Loucy (cell line): ENCODE results near the gene AKR7A2.

Experiments used
- H2AFZ ChIP-seq: fragments of 200-600 bp; sonication (generic); 2 replicates; pipeline ENCODE4 v1.6.0; 2016; ENCODE audit warnings: antibody characterized with exemption, mild to moderate bottlenecking, low read length, moderate library complexity
- H3F3A ChIP-seq: fragments of 200-600 bp; 2 replicates; pipeline ENCODE4 v1.6.0; 2016; ENCODE audit warnings: antibody characterized with exemption, low read depth, mild to moderate bottlenecking
- H3K27me3 ChIP-seq: fragments of 200-600 bp; sonication (generic); 2 replicates; pipeline ENCODE4 v1.6.1; 2014; ENCODE audit warnings: low read length, mild to moderate bottlenecking; ENCODE audit not compliant: insufficient read depth, poor library complexity, severe bottlenecking
- H3K36me3 ChIP-seq: fragments of 200-600 bp; sonication (generic); 2 replicates; pipeline ENCODE4 v1.6.1; 2016; ENCODE audit warnings: low read length; ENCODE audit not compliant: insufficient read depth
- H3K4me1 ChIP-seq: fragments of 200-600 bp; sonication (generic); 2 replicates; pipeline ENCODE4 v1.5.1; 2014; ENCODE audit warnings: low read length, mild to moderate bottlenecking; ENCODE audit not compliant: insufficient read depth, poor library complexity, severe bottlenecking
- H3K4me2 ChIP-seq: fragments of 200-600 bp; sonication (generic); 2 replicates; pipeline ENCODE4 v1.6.0; 2014; ENCODE audit warnings: antibody characterized with exemption, low read length, low read depth, mild to moderate bottlenecking; ENCODE audit not compliant: poor library complexity, severe bottlenecking
- H3K4me3 ChIP-seq: fragments of 200-600 bp; sonication (generic); 2 replicates; pipeline ENCODE4 v1.5.1; 2014; ENCODE audit warnings: low read length, mild to moderate bottlenecking, mixed read lengths; ENCODE audit not compliant: poor library complexity, severe bottlenecking
- H3K79me2 ChIP-seq: fragments of 200-600 bp; sonication (generic); 2 replicates; pipeline ENCODE4 v1.6.1; 2014; ENCODE audit warnings: low read length; ENCODE audit not compliant: insufficient read depth
- H3K9ac ChIP-seq: fragments of 200-600 bp; sonication (generic); 2 replicates; pipeline ENCODE4 v1.6.0; 2014; ENCODE audit warnings: mild to moderate bottlenecking, low read depth, low read length, moderate library complexity; ENCODE audit not compliant: poor library complexity, severe bottlenecking
- H3K9me2 ChIP-seq: fragments of 200-600 bp; sonication (generic); replicated peaks from 2 replicates; pipeline ENCODE4 v1.6.1; 2016; ENCODE audit warnings: low read depth, low read length, mixed read lengths
- H3K9me3 ChIP-seq: fragments of 200-600 bp; sonication (generic); 2 replicates; pipeline ENCODE4 v1.6.1; 2014; ENCODE audit warnings: mild to moderate bottlenecking, antibody characterized with exemption, low read length, low read depth; ENCODE audit not compliant: insufficient read depth
- H4K20me1 ChIP-seq: fragments of 200-600 bp; sonication (generic); 2 replicates; pipeline ENCODE4 v1.6.0; 2014; ENCODE audit warnings: antibody characterized with exemption, low read length, mild to moderate bottlenecking; ENCODE audit not compliant: insufficient read depth, poor library complexity, severe bottlenecking
- CTCF ChIP-seq: fragments of 200-600 bp; sonication (generic); conservative IDR thresholded peaks from 2 replicates; pipeline ENCODE4 v1.5.1; 2014; ENCODE audit warnings: mild to moderate bottlenecking, antibody characterized with exemption, low read length
- EZH2phosphoT487 ChIP-seq: fragments of 200-600 bp; IDR thresholded peaks from 2 replicates; pipeline ENCODE4 v1.6.1; 2018; ENCODE audit warnings: antibody characterized with exemption, mild to moderate bottlenecking, moderate library complexity, borderline replicate concordance

AKR7A2 gene

GRCh38 chr1:19317126-19317910 is 5.4 kb upstream of the AKR7A2 start:
- no peak overlapping the region for H2AFZ ChIP-seq
- peaks cover 47% of the 10 kb centered on the region for H3K4me1 ChIP-seq
- H3F3A ChIP-seq, result no peaks in the 10 kb centered on the region
- no peaks in the 10 kb centered on the region for H3K9me3 ChIP-seq
- TF ChIP-seq CTCF (no peak), EZH2phosphoT487 (no peak)
- H3K79me2 ChIP-seq, result peaks cover 21% of the 10 kb centered on the region
- no peaks in the 10 kb centered on the region for H3K27me3 ChIP-seq
- no peak overlapping the region for H3K9ac ChIP-seq
- H3K9me2 ChIP-seq, result no peaks in the 10 kb centered on the region
- no peaks in the 10 kb centered on the region for H3K36me3 ChIP-seq
- H3K4me3 ChIP-seq, result no peak overlapping the region
- H3K4me2 ChIP-seq, result no peak overlapping the region
- no peaks in the 10 kb centered on the region for H4K20me1 ChIP-seq

DNA sequence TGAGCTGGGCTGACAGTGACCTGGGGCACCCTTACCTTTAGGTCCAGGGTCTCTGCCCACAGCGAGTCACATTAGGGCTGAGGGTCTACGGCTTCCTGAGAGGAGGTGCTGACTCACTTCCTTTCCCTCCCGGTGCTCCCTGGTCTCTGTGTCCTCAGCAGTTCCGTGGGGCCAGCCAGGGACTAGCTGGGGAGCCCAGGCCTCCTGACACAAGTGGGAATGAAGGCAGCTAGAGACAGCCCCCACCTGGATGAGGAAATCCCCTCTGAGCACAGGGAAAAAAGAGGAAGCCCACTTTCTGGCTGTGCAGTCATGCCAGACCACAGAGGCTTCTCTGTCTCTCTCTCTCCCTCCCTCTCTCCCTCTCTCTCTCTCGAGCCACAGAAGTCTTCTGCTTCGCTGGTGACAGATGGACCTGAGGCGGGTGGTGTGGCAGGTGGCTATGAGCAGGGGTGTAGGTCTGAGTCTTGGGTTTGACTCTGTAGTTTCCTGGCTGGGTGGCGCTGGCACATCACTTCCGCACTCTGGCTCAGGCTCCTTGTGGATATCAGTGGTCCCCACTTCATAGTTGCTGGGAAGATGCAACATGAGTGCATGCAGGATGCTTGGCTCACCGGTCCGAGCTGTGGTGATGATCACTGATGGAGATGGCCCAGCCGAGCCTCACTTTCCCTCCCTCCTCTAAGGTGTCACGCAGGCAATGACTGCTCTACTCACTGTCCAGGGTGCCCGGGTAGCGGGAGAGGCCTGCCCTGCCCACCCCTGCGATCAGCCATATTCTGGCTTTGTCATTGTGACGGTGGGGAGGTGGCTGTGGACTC is 3.6 kb upstream of the AKR7A2 start:
- Histone ChIP-seq H3K4me3 (peak overlapping the region; percentile 98), H3K9me3 (no peaks in the 10 kb centered on the region), H3K4me1 (peaks cover 57% of the 10 kb centered on the region), H3K36me3 (no peaks in the 10 kb centered on the region), H4K20me1 (peaks cover 7% of the 10 kb centered on the region), H3K9me2 (no peaks in the 10 kb centered on the region), H3F3A (no peaks in the 10 kb centered on the region), H3K9ac (peak overlapping the region; percentile 90), H2AFZ (no peak overlapping the region), H3K27me3 (no peaks in the 10 kb centered on the region), H3K79me2 (peaks cover 37% of the 10 kb centered on the region), H3K4me2 (peak overlapping the region; percentile 89)
- no peak for TF ChIP-seq EZH2phosphoT487
- no peak for TF ChIP-seq CTCF

GRCh38 chr1:19313961-19314882 is 2.3 kb upstream of the AKR7A2 start:
- Histone ChIP-seq H4K20me1 (peaks cover 7% of the 10 kb centered on the region), H3K9me2 (no peaks in the 10 kb centered on the region), H3K9ac (peak overlapping the region; percentile 90), H3K27me3 (no peaks in the 10 kb centered on the region), H3F3A (no peaks in the 10 kb centered on the region), H3K36me3 (no peaks in the 10 kb centered on the region), H3K9me3 (no peaks in the 10 kb centered on the region), H3K4me3 (peak overlapping the region; percentile 98), H3K79me2 (peaks cover 47% of the 10 kb centered on the region), H3K4me1 (peaks cover 57% of the 10 kb centered on the region), H3K4me2 (peak overlapping the region; percentile 89), H2AFZ (no peak overlapping the region)
- no peak for TF ChIP-seq CTCF
- no peak for TF ChIP-seq EZH2phosphoT487
